Measurements from ENCODE around the gene CCND1. TPM values are rescaled to one million over a fixed set of nuclear protein-coding genes. Genes with fewer than 3 reads are reported as not detected.

The CCND1 gene
- total RNA-seq, 4 donors from 2014 or later = 54.4 to 92.7 (median 62.0) TPM

DNA sequence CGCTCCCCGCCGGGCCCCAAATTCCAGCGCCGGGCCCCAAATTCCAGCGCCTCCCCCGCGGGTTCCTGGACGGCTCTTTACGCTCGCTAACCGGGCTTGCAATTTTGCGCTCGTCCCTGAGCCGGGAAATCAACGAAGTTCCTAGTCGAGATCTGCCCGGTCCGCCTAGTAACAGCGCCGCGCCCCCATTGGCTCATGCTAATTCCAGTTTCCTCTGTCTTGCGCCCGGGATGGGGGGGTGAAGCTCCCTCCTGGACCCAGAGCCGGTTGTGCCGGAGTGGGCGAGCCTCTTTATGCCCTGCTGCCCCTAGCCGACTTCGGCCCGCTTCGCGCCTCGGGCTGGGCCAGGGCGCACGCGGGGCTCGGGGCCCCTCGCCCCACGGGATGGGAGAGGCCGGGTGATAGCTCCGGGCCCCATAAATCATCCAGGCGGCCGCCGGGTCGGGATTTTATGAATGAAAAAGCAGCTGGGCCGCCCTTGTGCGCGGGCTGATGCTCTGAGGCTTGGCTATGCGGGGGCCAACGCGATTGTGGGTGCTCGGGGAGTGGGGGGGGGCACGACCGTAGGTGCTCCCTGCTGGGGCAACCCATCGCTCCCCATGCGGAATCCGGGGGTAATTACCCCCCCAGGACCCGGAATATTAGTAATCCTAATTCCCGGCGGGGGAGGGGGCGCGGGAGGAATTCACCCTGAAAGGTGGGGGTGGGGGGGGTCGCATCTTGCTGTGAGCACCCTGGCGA is 1.8 kb upstream of the CCND1 start:
- Histone ChIP-seq H3K27me3 (peaks cover 7 to 71% (median 17%) of the 10 kb centered on the region in 4 donors), H3K27ac (replicated peaks in 1 of 4) (peak overlapping the region; percentile 24 to 80 (median 57)), H3K9me3 (no peaks in the 10 kb centered on the region), H3K4me1 (peaks cover 56 to 80% (median 78%) of the 10 kb centered on the region in 4 donors), H3K4me3 (peak overlapping the region; percentile 52 to 61 (median 54)), H3K36me3 (peaks cover 0 to 8% (median 0%) of the 10 kb centered on the region in 4 donors)
- peak; percentile 97 for DNase-seq (ENCODE audit: extremely low spot score)
- TF ChIP-seq POLR2AphosphoS5 (IDR thresholded peaks at IDR 0.05) = peak; percentile 65 to 78
- TF ChIP-seq, protein P1, sequence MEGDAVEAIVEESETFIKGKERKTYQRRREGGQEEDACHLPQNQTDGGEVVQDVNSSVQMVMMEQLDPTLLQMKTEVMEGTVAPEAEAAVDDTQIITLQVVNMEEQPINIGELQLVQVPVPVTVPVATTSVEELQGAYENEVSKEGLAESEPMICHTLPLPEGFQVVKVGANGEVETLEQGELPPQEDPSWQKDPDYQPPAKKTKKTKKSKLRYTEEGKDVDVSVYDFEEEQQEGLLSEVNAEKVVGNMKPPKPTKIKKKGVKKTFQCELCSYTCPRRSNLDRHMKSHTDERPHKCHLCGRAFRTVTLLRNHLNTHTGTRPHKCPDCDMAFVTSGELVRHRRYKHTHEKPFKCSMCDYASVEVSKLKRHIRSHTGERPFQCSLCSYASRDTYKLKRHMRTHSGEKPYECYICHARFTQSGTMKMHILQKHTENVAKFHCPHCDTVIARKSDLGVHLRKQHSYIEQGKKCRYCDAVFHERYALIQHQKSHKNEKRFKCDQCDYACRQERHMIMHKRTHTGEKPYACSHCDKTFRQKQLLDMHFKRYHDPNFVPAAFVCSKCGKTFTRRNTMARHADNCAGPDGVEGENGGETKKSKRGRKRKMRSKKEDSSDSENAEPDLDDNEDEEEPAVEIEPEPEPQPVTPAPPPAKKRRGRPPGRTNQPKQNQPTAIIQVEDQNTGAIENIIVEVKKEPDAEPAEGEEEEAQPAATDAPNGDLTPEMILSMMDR (IDR thresholded peaks at IDR 0.05) = no peak
- intact Hi-C loops (cut with DNase I) = loop anchor here (5.0 to 10.0 kb wide), 2 partner anchors 142 to 194 kb away; no protein-coding TSS in a partner anchor
- under 1% methylated on average over 23 of the region's 64 CpGs for WGBS

DNA sequence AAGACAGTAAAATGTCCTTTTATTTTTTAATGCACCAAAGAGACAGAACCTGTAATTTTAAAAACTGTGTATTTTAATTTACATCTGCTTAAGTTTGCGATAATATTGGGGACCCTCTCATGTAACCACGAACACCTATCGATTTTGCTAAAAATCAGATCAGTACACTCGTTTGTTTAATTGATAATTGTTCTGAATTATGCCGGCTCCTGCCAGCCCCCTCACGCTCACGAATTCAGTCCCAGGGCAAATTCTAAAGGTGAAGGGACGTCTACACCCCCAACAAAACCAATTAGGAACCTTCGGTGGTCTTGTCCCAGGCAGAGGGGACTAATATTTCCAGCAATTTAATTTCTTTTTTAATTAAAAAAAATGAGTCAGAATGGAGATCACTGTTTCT is 1.1 kb upstream of the CCND1 start:
- H3K36me3 ChIP-seq = peaks cover 0 to 15% (median 0%) of the 10 kb centered on the region in 4 donors
- no peaks in the 10 kb centered on the region for H3K9me3 ChIP-seq
- no peak for DNase-seq (ENCODE audit: extremely low spot score)
- peaks cover 7 to 66% (median 17%) of the 10 kb centered on the region in 4 donors for H3K27me3 ChIP-seq
- WGBS = 17% methylated on average over 9 of the region's 9 CpGs
- peaks cover 60 to 87% (median 86%) of the 10 kb centered on the region in 4 donors for H3K4me1 ChIP-seq
- TF ChIP-seq, protein P1 (IDR thresholded peaks at IDR 0.05) = no peak
- TF ChIP-seq EP300 (IDR thresholded peaks at IDR 0.05) (no peak), POLR2A (IDR thresholded peaks at IDR 0.05; ENCODE audit: low read depth) (no peak), POLR2AphosphoS5 (IDR thresholded peaks at IDR 0.05) (no peak)
- no peak overlapping the region for H3K27ac ChIP-seq (replicated peaks in 1 of 4)
- intact Hi-C loops (cut with DNase I) = loop anchor here (5.0 to 10.0 kb wide), 4 partner anchors 143 to 508 kb away; partner anchors contain the start of gene MYEOV
- H3K4me3 ChIP-seq = peak overlapping the region; percentile 78 to 90 (median 84)

DNA sequence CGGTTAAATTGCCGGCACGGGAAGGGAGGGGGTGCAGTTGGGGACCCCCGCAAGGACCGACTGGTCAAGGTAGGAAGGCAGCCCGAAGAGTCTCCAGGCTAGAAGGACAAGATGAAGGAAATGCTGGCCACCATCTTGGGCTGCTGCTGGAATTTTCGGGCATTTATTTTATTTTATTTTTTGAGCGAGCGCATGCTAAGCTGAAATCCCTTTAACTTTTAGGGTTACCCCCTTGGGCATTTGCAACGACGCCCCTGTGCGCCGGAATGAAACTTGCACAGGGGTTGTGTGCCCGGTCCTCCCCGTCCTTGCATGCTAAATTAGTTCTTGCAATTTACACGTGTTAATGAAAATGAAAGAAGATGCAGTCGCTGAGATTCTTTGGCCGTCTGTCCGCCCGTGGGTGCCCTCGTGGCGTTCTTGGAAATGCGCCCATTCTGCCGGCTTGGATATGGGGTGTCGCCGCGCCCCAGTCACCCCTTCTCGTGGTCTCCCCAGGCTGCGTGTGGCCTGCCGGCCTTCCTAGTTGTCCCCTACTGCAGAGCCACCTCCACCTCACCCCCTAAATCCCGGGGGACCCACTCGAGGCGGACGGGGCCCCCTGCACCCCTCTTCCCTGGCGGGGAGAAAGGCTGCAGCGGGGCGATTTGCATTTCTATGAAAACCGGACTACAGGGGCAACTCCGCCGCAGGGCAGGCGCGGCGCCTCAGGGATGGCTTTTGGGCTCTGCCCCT is 529 bp upstream of the CCND1 start:
- Histone ChIP-seq H3K9me3 (no peaks in the 10 kb centered on the region), H3K4me3 (peak overlapping the region; percentile 78 to 90 (median 84)), H3K4me1 (peaks cover 66 to 93% (median 92%) of the 10 kb centered on the region in 4 donors), H3K27me3 (peaks cover 7 to 65% (median 17%) of the 10 kb centered on the region in 4 donors), H3K36me3 (peaks cover 0 to 21% (median 0%) of the 10 kb centered on the region in 4 donors), H3K27ac (replicated peaks in 1 of 4) (peak overlapping the region; percentile 89 to 94 (median 92))
- DNase-seq (ENCODE audit: extremely low spot score) = no peak
- intact Hi-C loops (cut with DNase I) = loop anchor here (5.0 kb wide), 2 partner anchors 348 to 508 kb away; partner anchors contain the start of gene MYEOV
- 3% methylated on average over 42 of the region's 43 CpGs for WGBS
- no peak for TF ChIP-seq EP300 (IDR thresholded peaks at IDR 0.05)

DNA sequence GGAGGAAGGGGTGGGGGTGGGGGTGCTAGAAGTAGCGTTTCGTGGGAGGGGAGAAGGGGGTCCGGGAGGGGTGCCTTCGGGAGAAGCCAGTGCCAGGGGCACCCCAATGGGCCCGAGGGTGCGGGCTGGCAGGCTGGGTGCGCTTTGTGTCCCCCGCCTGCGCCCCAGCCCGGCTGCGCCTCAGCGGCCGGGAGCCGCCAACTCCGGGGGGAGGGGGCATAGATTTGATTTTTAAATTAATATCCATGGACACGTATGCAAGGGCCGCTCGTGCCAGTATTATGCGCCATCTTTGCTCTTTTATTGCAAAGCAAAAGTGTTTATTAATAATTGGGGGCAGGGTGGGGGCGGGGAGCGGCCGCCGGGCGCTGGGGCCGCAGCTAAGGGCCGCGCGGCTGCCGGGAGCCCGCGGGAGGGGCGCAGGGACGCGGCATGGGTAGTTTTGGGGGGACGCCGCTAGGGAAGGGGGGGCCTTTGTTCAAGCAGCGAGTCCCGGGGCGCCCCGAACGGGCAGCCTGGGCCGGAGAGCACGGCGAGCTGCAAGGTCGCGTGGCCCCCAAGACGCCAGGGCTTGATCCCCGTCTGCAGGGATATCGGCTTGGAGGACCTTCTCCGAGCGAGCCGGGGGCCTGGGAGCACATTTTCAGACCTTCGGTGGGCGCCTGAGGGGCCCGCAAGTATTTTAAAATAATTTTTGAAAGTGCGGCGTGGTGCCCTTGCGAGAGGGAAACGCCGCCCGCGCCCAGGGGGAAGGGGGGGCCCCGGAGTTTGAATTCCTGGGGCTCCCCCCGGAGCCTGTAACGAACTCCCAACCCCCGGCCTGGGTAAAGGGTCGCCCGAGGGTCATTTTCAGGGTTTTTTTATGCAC is 959 bp downstream of the CCND1 start:
- intact Hi-C loops (cut with DNase I) = loop anchor here (2.0 to 5.0 kb wide), 3 partner anchors 350 to 541 kb away; partner anchors contain the start of gene MYEOV
- under 1% methylated on average over 58 of the region's 68 CpGs for WGBS
- peak overlapping the region; percentile 78 to 90 (median 84) for H3K4me3 ChIP-seq
- peaks cover 61 to 95% (median 88%) of the 10 kb centered on the region in 4 donors for H3K4me1 ChIP-seq
- H3K9me3 ChIP-seq = no peaks in the 10 kb centered on the region
- H3K27ac ChIP-seq (replicated peaks in 1 of 4) = peak overlapping the region; percentile 89 to 94 (median 92)
- no peak for DNase-seq (ENCODE audit: extremely low spot score)
- TF ChIP-seq EP300 (IDR thresholded peaks at IDR 0.05) (no peak), POLR2AphosphoS5 (IDR thresholded peaks at IDR 0.05) (peak in 1 of 2 donors; percentile 8)
- TF ChIP-seq, protein P1 (IDR thresholded peaks at IDR 0.05) = no peak
- peaks cover 7 to 50% (median 15%) of the 10 kb centered on the region in 4 donors for H3K27me3 ChIP-seq
- peaks cover 0 to 30% (median 6%) of the 10 kb centered on the region in 4 donors for H3K36me3 ChIP-seq
